NCI-H748 (cell line): Measurements from ENCODE around the gene QRICH2.
A peak's percentile ranks its signal among the peaks of the same experiment; 100 is the strongest.
"Not testable (repeated sequence)": the region's sequence is repeated elsewhere in the genome, so short reads cannot be mapped to it uniquely, and the experiment has no call there.

Source experiments
- DNase-seq: peaks from one replicate; lab custom pipeline; 2025; ENCODE audit not compliant: unreplicated experiment; lab: John Stamatoyannopoulos, UW

QRICH2 gene

GRCh38 chr17:76252040-76252954, 55.8 kb downstream of the QRICH2 start:
- no peak for DNase-seq

- DNase-seq = no peak
These were observed 56.5 kb downstream of the QRICH2 start for GRCh38 chr17:76251478-76252039.

- no peak for DNase-seq
These were observed 57.9 kb downstream of the QRICH2 start for GRCh38 chr17:76250141-76250540.

GRCh38 chr17:76248013-76248782, 59.9 kb downstream of the QRICH2 start:
- DNase-seq = no peak

- DNase-seq = no peak
These were observed 60.8 kb downstream of the QRICH2 start for GRCh38 chr17:76247304-76247703.

GRCh38 chr17:76246080-76247066, 61.7 kb downstream of the QRICH2 start:
- DNase-seq = no peak

- DNase-seq = not testable (repeated sequence)
These were observed 63.4 kb downstream of the QRICH2 start for GRCh38 chr17:76244721-76245120.

GRCh38 chr17:76243826-76244679, 64.0 kb downstream of the QRICH2 start:
- DNase-seq = no peak

GRCh38 chr17:76241691-76242255, 66.3 kb downstream of the QRICH2 start:
- no peak for DNase-seq

GRCh38 chr17:76241204-76241538, 66.9 kb downstream of the QRICH2 start:
- no peak for DNase-seq

- DNase-seq = peak; percentile 69
These were observed 67.4 kb downstream of the QRICH2 start, which contains the start of gene RNF157 for GRCh38 chr17:76240461-76241203. TSS of gene RNF157 (minus strand) at chr17:76240493. CDS start at chr17:76240240, 253 bp downstream.

GRCh38 chr17:76239538-76240274, 68.4 kb downstream of the QRICH2 start:
- DNase-seq = peak; percentile 21

- no peak for DNase-seq
These were observed 69.1 kb downstream of the QRICH2 start for GRCh38 chr17:76238847-76239537.

GRCh38 chr17:76237859-76238313, 70.2 kb downstream of the QRICH2 start:
- DNase-seq = no peak

GRCh38 chr17:76236603-76237002, 71.5 kb downstream of the QRICH2 start:
- DNase-seq = no peak

- no peak for DNase-seq
These were observed 72.2 kb downstream of the QRICH2 start for GRCh38 chr17:76235883-76236282.

- DNase-seq = no peak
These were observed 73.8 kb downstream of the QRICH2 start for GRCh38 chr17:76234354-76234679.
